HG02759 (cell line): ENCODE results near the gene IQCH.

Experiments used
- ATAC-seq: cut with Tn5 transposase; IDR thresholded peaks from one replicate; pipeline ENCODE4 v1.9.1; 2021; ENCODE audit warnings: mild to moderate bottlenecking, moderate library complexity; ENCODE audit not compliant: unreplicated experiment

Gene IQCH

DNA sequence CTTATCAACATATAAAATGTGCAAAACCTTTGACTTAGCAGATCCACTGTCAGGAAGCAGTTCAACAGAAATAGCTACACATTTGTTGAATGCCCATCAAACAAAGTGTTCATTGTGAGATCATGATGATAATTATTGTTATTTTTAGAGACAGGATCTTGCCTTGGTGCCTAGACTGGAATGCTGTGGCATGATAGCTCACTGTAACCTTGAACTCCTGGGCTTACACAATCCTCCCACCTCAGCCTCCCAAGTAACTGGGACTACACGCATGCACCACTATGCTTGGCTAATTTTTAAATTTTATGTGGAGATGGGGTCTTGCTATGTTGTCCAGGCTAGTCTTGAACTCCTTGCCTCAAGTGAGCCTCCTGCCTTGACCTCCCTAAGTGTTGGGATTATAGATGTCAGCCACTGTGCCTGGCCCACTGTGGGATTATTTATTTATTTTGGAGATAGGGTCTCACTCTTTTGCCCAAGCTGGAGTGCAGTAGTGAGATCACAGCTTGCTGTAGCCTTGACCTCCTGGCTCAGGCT lies 296.7 kb downstream of the IQCH start:
- ATAC-seq = no peak
